GM21515 (cell line): Measurements from ENCODE around the gene CYP4B1.
"Not testable (repeated sequence)": the region's sequence is repeated elsewhere in the genome, so short reads cannot be mapped to it uniquely, and the experiment has no call there.

Source experiments
- ATAC-seq: cut with Tn5 transposase; IDR thresholded peaks from one replicate; pipeline ENCODE4 v1.9.1; 2021; ENCODE audit not compliant: unreplicated experiment

CYP4B1 gene

GRCh38 chr1:46798810-46799209 is at the start of gene CYP4B1:
Gene CYP4B1, plus strand, starts transcription at chr1:46799046. Its CDS starts 36 bp downstream, at chr1:46799082.
- no peak for ATAC-seq

DNA sequence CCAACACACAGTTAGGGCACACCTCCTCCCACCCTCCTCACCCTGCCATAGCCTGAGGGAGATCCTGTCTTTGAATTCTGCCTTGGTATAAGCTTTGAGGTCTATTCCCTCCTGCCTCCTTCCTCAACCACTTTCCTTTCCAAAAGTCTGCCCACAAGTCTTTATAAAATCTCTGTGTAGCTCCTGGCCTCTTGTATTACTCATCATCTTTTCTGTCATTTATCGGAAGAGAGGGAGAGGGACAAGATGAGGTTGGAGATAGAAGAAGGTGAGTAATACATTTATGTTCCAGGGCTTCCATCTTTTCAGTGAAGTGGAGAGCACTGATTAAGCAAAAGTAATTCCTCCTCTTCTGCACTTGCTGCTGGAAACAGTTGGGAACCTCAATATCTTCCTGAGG is 49.4 kb upstream of the CYP4B1 start:
- ATAC-seq, result no peak

GRCh38 chr1:46749921-46750404 is 48.9 kb upstream of the CYP4B1 start:
- no peak for ATAC-seq

- no peak for ATAC-seq
Measured at GRCh38 chr1:46753985-46754384, 44.9 kb upstream of the CYP4B1 start.

GRCh38 chr1:46754707-46755106 is 44.1 kb upstream of the CYP4B1 start:
- ATAC-seq, result not testable (repeated sequence)

GRCh38 chr1:46755121-46755520 is 43.7 kb upstream of the CYP4B1 start:
- ATAC-seq, result no peak

DNA sequence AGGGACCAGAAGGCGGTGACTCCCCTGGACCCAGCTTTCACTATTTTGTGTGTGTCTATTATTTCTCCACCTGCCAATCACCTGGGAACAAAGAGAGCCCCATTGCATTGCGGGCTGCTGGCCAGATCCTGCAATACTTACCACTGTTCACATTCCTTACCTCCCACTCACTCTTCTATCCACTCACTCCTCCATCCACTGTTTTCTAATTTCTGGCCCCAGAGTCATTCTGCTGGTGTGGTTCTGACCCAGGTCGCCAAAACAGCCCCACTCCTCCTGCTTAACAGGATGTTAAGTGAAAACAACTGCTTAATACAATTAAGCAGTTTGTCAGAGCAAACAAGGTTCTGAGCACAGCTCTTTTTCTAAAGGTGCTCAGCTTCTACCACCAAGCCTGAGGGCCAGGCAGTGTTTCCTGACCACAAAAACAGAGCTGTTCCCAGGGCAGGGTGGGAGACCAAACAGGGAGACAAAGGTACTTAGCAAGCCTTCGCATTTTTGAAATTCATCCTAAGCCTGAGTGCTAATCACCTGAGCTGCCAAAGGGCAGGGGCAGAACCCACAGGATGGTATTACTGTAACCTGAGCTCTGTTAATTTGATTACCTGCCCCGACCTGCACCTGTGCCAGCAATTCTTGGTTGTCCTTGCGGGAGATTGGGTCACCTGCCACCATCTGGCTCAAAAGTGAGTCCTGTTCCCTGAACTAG is 41.4 kb upstream of the CYP4B1 start:
- ATAC-seq, result no peak

- ATAC-seq, result no peak
Measured at GRCh38 chr1:46757956-46758528, 40.8 kb upstream of the CYP4B1 start.

GRCh38 chr1:46760558-46761166 is 38.2 kb upstream of the CYP4B1 start:
- no peak for ATAC-seq

- ATAC-seq, result no peak
Measured at GRCh38 chr1:46761740-46762139, 37.1 kb upstream of the CYP4B1 start.

DNA sequence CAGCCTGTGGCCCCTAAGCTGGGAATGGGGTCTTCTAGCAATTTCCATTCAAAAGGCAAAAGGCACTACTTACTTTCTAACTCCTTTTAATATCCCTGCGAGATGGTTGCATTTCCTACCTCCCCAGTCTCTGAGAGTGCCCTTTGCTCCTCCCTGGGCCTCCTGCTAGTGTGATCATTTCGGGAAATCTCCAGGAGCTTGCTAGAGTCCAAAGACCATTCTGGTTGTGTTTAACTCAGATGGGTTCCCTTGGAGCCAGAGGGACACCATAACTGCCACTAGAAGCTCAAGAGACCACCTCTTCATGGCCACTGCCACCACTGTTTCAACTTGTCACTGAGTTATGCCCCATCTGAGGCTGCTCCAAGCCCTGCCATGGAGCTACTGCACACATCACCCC is 34.4 kb upstream of the CYP4B1 start:
- no peak for ATAC-seq

DNA sequence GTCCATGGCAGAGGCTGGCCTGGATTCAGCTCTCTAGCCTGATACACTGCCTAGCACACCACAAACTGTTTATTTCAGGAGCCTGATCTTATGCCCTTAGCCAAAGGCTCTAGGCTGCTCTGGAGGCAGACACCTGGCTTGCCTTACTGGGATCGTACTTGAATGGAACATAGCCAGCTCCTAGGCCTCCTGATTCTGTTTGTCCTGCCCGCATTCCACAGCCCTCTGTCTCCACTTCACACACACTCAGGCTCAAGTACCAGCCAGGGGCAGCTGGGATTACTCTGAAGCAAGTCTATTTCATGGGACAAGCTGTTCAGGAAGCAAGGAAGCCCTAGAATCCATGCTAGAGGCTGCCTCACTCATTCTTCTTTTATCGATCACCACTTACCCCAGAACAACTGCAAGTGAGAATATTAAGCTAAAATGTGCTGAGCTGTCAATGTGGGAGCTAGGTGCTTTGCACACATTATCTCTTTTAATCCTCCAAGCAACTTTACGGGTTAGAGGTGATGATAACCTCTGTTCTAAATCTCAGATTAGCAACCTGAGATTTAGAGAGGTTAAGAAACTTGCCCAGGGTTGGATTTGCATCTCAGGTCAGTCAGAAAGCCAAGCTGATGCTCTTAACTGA is 31.1 kb upstream of the CYP4B1 start:
- ATAC-seq, result no peak

DNA sequence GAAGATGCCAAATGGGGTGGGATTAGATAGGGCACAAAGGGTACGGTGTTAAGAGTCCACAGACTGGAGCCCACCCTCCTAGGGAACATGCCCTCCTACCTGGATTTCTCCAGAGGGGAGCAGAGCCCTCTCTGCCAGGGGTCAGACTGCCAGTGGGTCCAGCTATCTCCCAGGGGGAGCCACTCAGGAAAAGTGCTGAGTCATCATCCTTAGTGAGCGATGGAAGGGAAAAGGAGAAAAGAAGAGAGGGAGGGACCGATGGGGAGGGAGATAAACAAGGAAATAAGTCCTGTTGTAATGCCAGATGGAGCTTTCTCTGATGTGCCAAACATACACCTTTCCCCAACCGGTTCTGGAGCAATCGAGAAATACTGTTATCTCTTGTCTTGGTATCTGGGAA is 30.4 kb upstream of the CYP4B1 start:
- no peak for ATAC-seq

DNA sequence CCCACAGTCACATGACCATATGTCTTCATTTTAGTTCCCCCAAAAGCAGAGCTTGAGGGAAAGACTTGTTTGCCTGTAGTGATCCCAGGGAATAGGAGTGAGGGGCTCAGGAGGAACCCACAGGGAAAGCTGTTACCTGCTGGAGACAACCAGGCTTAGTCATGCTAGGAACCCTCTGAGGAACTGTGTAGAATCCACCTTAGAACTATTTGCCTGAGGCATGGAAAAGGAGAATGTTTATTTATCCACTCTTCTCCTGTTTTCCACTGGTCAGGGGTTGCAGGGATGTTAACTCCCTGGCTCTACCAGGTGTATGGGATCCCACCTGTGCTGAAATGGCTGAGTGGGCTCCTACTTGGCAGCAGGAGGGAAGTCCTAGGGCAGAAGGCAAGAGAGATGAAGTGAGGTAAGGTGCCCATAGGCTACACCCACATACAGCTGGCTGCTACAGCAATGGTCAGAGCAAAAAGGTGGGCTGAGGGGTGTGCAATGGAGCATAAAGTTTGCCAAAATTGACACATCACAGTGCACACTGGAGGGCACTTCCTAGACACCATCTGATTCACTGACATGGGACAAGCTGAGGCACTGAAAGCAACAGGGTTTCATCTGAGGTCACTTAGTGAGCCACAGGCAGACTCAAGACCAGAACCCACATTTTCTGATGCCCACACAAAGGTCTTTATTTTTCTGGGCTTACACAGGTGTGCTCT is 29.7 kb upstream of the CYP4B1 start:
- ATAC-seq, result no peak

DNA sequence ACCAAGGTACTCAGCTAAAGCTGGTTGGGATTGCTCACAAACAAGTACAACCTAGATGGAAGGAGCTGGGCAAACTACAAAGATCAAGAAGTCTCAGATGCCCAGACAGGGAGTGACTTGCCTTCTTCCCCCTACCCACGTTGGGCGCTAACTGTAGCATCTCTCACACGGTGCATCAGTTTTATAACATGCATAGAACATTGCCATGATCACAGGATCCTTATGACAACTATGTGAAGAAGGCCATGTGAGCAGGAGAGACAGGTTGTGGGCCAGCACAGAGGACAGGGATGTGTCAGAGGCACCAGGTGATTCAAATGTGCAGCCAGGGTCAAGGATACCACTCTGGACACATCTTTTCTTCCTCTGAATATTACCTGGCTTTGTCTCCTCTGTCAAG is 28.3 kb upstream of the CYP4B1 start:
- no peak for ATAC-seq

DNA sequence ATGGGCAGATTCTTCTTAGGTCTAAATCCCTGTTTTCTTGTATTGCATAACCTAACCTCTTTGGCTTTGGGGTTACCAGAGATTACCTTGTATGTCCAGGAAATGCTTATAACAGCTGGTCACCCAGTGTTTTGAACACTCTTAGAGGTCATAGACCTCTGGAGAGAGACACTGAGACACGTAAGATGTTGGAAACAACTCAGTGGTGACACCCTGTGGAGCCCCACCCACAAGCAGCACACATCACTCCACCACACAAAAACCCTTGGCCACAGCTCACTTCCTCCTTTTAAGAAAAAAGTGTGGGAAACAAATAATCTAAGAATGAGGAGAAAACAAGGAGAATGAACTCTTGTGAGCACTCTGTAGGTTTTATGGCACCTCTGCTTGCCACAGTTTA is 26.3 kb upstream of the CYP4B1 start:
- no peak for ATAC-seq

DNA sequence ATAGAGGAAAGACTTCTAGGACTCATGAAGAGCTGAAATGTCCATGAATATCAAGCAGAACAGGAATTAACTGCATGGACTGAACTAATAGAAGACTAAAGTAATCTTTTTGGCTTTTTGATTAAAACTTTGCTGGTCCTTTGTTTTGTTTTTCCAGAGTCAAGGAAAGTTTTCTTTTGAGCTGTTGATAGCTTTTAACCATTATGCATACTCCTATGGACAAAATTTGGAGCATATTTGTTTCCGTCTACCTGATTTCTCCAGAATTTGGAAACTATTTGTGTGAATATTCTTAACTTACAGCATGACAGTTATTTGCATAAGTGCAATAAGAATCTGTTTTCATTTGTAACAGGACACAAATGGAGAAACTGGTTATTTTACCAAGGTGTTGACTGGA is 24.5 kb upstream of the CYP4B1 start:
- ATAC-seq, result no peak

- not testable (repeated sequence) for ATAC-seq
Measured at GRCh38 chr1:46778456-46778855, 20.4 kb upstream of the CYP4B1 start.

- ATAC-seq, result no peak
Measured at GRCh38 chr1:46784666-46785065, 14.2 kb upstream of the CYP4B1 start.

GRCh38 chr1:46788634-46789033 is 10.2 kb upstream of the CYP4B1 start:
- ATAC-seq, result not testable (repeated sequence)

DNA sequence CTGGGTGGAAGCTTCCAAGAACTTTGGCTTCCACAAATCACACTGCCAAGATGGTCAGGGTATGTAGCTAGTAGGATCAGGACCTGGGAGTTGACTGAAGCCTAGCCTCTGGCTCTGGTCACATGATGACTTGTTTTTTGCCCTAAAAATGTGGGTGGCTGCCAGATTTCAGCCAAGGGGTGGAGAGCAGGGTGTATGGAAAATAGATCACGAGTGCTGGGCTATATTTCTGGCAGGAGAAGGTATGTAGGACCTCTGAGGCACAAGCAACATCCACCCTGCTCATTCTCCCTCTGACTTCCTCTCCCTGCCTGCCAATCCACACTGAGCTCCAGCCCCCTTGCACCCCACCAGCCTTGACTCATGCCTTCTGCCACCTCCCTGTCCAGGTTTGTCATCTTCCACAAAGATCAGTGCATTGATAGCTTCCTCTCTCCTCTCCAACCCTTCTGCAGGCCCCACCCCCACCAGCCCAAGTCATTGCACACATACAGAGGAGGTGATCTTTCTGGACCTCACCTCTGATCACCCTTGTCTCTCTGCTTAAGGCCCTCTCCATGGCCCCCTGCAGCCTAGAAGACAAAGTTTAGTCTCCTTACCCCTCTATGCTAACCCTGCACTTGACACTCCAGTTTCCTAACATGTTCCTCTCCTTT is 8.3 kb upstream of the CYP4B1 start:
- ATAC-seq, result no peak
